ENCODE results near the gene TP73.

The TP73 gene

GRCh38 chr1:3662080-3662671 is 9.9 kb downstream of the TP73 start:
- Histone ChIP-seq H3K4me1 (ENCODE audit: control insufficient read depth, low read depth, low read length) (no peaks in the 10 kb centered on the region), H3K27ac (ENCODE audit: low read length) (no peak overlapping the region), H3K9ac (ENCODE audit: low read length) (no peak overlapping the region), H3K4me3 (ENCODE audit: low read length) (no peak overlapping the region), H3K36me3 (ENCODE audit: control insufficient read depth, low read depth, low read length) (no peaks in the 10 kb centered on the region), H3K9me3 (ENCODE audit: control insufficient read depth, low read depth, low read length) (no peaks in the 10 kb centered on the region), H3K27me3 (ENCODE audit: control insufficient read depth, insufficient read depth, low read length) (peaks cover 42% of the 10 kb centered on the region)

- Histone ChIP-seq H3K36me3 (ENCODE audit: control insufficient read depth, low read depth, low read length) (no peaks in the 10 kb centered on the region), H3K4me1 (ENCODE audit: control insufficient read depth, low read depth, low read length) (peaks cover 3% of the 10 kb centered on the region), H3K4me3 (ENCODE audit: low read length) (no peak overlapping the region), H3K9me3 (ENCODE audit: control insufficient read depth, low read depth, low read length) (no peaks in the 10 kb centered on the region), H3K27ac (ENCODE audit: low read length) (no peak overlapping the region), H3K27me3 (ENCODE audit: control insufficient read depth, insufficient read depth, low read length) (peaks cover 23% of the 10 kb centered on the region), H3K9ac (ENCODE audit: low read length) (no peak overlapping the region)
These were observed 11.8 kb downstream of the TP73 start for GRCh38 chr1:3663999-3664699.

- Histone ChIP-seq H3K27ac (ENCODE audit: low read length) (no peak overlapping the region), H3K4me3 (ENCODE audit: low read length) (no peak overlapping the region), H3K4me1 (ENCODE audit: control insufficient read depth, low read depth, low read length) (peaks cover 3% of the 10 kb centered on the region), H3K36me3 (ENCODE audit: control insufficient read depth, low read depth, low read length) (no peaks in the 10 kb centered on the region), H3K9ac (ENCODE audit: low read length) (no peak overlapping the region), H3K9me3 (ENCODE audit: control insufficient read depth, low read depth, low read length) (no peaks in the 10 kb centered on the region), H3K27me3 (ENCODE audit: control insufficient read depth, insufficient read depth, low read length) (peaks cover 20% of the 10 kb centered on the region)
These were observed 12.5 kb downstream of the TP73 start for GRCh38 chr1:3664700-3665375.

- no peak overlapping the region for H3K9ac ChIP-seq (ENCODE audit: low read length)
- H3K36me3 ChIP-seq (ENCODE audit: control insufficient read depth, low read depth, low read length) = no peaks in the 10 kb centered on the region
- peaks cover 15% of the 10 kb centered on the region for H3K27me3 ChIP-seq (ENCODE audit: control insufficient read depth, insufficient read depth, low read length)
- peaks cover 3% of the 10 kb centered on the region for H3K4me1 ChIP-seq (ENCODE audit: control insufficient read depth, low read depth, low read length)
- no peaks in the 10 kb centered on the region for H3K9me3 ChIP-seq (ENCODE audit: control insufficient read depth, low read depth, low read length)
- no peak overlapping the region for H3K4me3 ChIP-seq (ENCODE audit: low read length)
- no peak overlapping the region for H3K27ac ChIP-seq (ENCODE audit: low read length)
These were observed 15.8 kb downstream of the TP73 start for GRCh38 chr1:3668148-3668547.

- Histone ChIP-seq H3K9ac (ENCODE audit: low read length) (no peak overlapping the region), H3K4me1 (ENCODE audit: control insufficient read depth, low read depth, low read length) (peaks cover 3% of the 10 kb centered on the region), H3K27me3 (ENCODE audit: control insufficient read depth, insufficient read depth, low read length) (peaks cover 15% of the 10 kb centered on the region), H3K4me3 (ENCODE audit: low read length) (no peak overlapping the region), H3K36me3 (ENCODE audit: control insufficient read depth, low read depth, low read length) (no peaks in the 10 kb centered on the region), H3K9me3 (ENCODE audit: control insufficient read depth, low read depth, low read length) (no peaks in the 10 kb centered on the region), H3K27ac (ENCODE audit: low read length) (no peak overlapping the region)
These were observed 16.4 kb downstream of the TP73 start for GRCh38 chr1:3668585-3669300.

- H3K4me1 ChIP-seq (ENCODE audit: control insufficient read depth, low read depth, low read length) = peaks cover 4% of the 10 kb centered on the region
- H3K9ac ChIP-seq (ENCODE audit: low read length) = no peak overlapping the region
- peaks cover 15% of the 10 kb centered on the region for H3K27me3 ChIP-seq (ENCODE audit: control insufficient read depth, insufficient read depth, low read length)
- H3K9me3 ChIP-seq (ENCODE audit: control insufficient read depth, low read depth, low read length) = no peaks in the 10 kb centered on the region
- no peaks in the 10 kb centered on the region for H3K36me3 ChIP-seq (ENCODE audit: control insufficient read depth, low read depth, low read length)
- no peak overlapping the region for H3K4me3 ChIP-seq (ENCODE audit: low read length)
- no peak overlapping the region for H3K27ac ChIP-seq (ENCODE audit: low read length)
These were observed 17.1 kb downstream of the TP73 start for GRCh38 chr1:3669421-3669821.

GRCh38 chr1:3669971-3670431 is 17.7 kb downstream of the TP73 start:
- H3K9me3 ChIP-seq (ENCODE audit: control insufficient read depth, low read depth, low read length) = no peaks in the 10 kb centered on the region
- peaks cover 6% of the 10 kb centered on the region for H3K4me1 ChIP-seq (ENCODE audit: control insufficient read depth, low read depth, low read length)
- no peak overlapping the region for H3K27ac ChIP-seq (ENCODE audit: low read length)
- no peaks in the 10 kb centered on the region for H3K36me3 ChIP-seq (ENCODE audit: control insufficient read depth, low read depth, low read length)
- peaks cover 15% of the 10 kb centered on the region for H3K27me3 ChIP-seq (ENCODE audit: control insufficient read depth, insufficient read depth, low read length)
- no peak overlapping the region for H3K9ac ChIP-seq (ENCODE audit: low read length)
- H3K4me3 ChIP-seq (ENCODE audit: low read length) = no peak overlapping the region

GRCh38 chr1:3670823-3671265 is 18.5 kb downstream of the TP73 start:
- no peaks in the 10 kb centered on the region for H3K36me3 ChIP-seq (ENCODE audit: control insufficient read depth, low read depth, low read length)
- H3K4me3 ChIP-seq (ENCODE audit: low read length) = no peak overlapping the region
- H3K27me3 ChIP-seq (ENCODE audit: control insufficient read depth, insufficient read depth, low read length) = peaks cover 15% of the 10 kb centered on the region

GRCh38 chr1:3671371-3672180 is 19.3 kb downstream of the TP73 start:
- H3K9me3 ChIP-seq (ENCODE audit: control insufficient read depth, low read depth, low read length) = no peaks in the 10 kb centered on the region
- no peak overlapping the region for H3K4me3 ChIP-seq (ENCODE audit: low read length)
- H3K27me3 ChIP-seq (ENCODE audit: control insufficient read depth, insufficient read depth, low read length) = peaks cover 15% of the 10 kb centered on the region
- H3K27ac ChIP-seq (ENCODE audit: low read length) = no peak overlapping the region
- H3K4me1 ChIP-seq (ENCODE audit: control insufficient read depth, low read depth, low read length) = peaks cover 6% of the 10 kb centered on the region
- no peak overlapping the region for H3K9ac ChIP-seq (ENCODE audit: low read length)
- H3K36me3 ChIP-seq (ENCODE audit: control insufficient read depth, low read depth, low read length) = no peaks in the 10 kb centered on the region

More at GRCh38 chr1:3670823-3671265, 18.5 kb downstream of the TP73 start:
- Histone ChIP-seq H3K4me1 (ENCODE audit: control insufficient read depth, low read depth, low read length) (peaks cover 6% of the 10 kb centered on the region), H3K9me3 (ENCODE audit: control insufficient read depth, low read depth, low read length) (no peaks in the 10 kb centered on the region), H3K27ac (ENCODE audit: low read length) (no peak overlapping the region), H3K9ac (ENCODE audit: low read length) (no peak overlapping the region)

GRCh38 chr1:3672231-3672970 is 20.1 kb downstream of the TP73 start:
- H3K4me3 ChIP-seq (ENCODE audit: low read length) = no peak overlapping the region
- H3K27me3 ChIP-seq (ENCODE audit: control insufficient read depth, insufficient read depth, low read length) = peaks cover 9% of the 10 kb centered on the region
- H3K4me1 ChIP-seq (ENCODE audit: control insufficient read depth, low read depth, low read length) = peaks cover 6% of the 10 kb centered on the region
- H3K27ac ChIP-seq (ENCODE audit: low read length) = no peak overlapping the region
- H3K9me3 ChIP-seq (ENCODE audit: control insufficient read depth, low read depth, low read length) = no peaks in the 10 kb centered on the region
- H3K36me3 ChIP-seq (ENCODE audit: control insufficient read depth, low read depth, low read length) = no peaks in the 10 kb centered on the region
- H3K9ac ChIP-seq (ENCODE audit: low read length) = no peak overlapping the region

Measured in iPS-18a (cell line).